Esophagus muscularis mucosa (tissue), 3 donors: ENCODE measurements around the gene PARS2.

Source experiments
- POLR2AphosphoS5 ChIP-seq, 2 donors: sonication (generic); formaldehyde crosslinking; IDR thresholded peaks; one replicate each; pipeline ENCODE4 v1.6.1; 2017; ENCODE audit warnings: antibody characterized with exemption in 2 of 2
- TF ChIP-seq, protein P1 (sequence below), 3 experiments: fragments of 200-600 bp in 2 of 3; fragments of 450-650 bp in 1 of 3; sonication (generic) in 2 of 3; IDR thresholded peaks; one replicate each; pipeline ENCODE4 v1.5.1; 2017 to 2019; ENCODE audit warnings: antibody characterized with exemption in 3 of 3, mild to moderate bottlenecking in 2 of 3, moderate library complexity in 1 of 3

DNA sequence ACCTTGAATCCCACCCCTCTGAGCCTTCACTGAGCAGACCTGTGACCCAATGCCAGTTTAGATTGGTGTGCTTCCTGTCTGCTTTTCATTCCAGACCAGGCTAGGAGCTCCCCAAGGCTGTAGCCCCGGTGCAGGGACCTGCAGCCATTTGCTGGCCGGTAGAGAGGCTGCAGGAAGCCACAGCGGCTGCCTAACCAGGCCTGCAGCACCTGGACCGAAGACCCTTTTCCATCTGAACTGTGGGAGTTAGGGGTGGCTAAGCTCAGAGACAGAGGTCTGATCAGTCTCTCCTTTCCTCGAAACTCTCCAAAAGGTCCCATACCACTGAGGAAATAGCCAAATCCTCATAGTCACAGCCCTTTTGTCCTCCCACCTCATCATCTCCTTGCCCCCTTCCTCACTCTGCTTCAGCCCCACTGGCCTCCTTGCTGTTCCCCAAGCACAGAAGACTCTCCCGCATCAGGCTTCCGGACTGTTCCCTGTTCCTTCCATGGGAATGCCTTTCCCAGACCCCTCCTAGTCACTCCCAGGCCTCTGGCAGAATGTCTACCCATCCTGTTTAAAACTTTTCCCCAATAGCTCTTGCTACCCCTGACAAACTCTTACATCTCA is 49.3 kb downstream of the PARS2 start:
- TF ChIP-seq, protein P1, sequence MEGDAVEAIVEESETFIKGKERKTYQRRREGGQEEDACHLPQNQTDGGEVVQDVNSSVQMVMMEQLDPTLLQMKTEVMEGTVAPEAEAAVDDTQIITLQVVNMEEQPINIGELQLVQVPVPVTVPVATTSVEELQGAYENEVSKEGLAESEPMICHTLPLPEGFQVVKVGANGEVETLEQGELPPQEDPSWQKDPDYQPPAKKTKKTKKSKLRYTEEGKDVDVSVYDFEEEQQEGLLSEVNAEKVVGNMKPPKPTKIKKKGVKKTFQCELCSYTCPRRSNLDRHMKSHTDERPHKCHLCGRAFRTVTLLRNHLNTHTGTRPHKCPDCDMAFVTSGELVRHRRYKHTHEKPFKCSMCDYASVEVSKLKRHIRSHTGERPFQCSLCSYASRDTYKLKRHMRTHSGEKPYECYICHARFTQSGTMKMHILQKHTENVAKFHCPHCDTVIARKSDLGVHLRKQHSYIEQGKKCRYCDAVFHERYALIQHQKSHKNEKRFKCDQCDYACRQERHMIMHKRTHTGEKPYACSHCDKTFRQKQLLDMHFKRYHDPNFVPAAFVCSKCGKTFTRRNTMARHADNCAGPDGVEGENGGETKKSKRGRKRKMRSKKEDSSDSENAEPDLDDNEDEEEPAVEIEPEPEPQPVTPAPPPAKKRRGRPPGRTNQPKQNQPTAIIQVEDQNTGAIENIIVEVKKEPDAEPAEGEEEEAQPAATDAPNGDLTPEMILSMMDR (IDR thresholded peaks at IDR 0.05) = no peak
- TF ChIP-seq POLR2AphosphoS5 (IDR thresholded peaks at IDR 0.05) = no peak
